NK-92 treated with Interleukin-12 subunit alpha and Interleukin-12 subunit beta, amount 100 ng/mL, for 24 hours (cell line): ENCODE data around the gene PLGLB1.
"Not testable (repeated sequence)": the region's sequence is repeated elsewhere in the genome, so short reads cannot be mapped to it uniquely, and the experiment has no call there.

ENCODE experiments used
- DNase-seq: peaks from one replicate; lab custom pipeline; 2025; lab: John Stamatoyannopoulos, UW

Gene PLGLB1

DNA sequence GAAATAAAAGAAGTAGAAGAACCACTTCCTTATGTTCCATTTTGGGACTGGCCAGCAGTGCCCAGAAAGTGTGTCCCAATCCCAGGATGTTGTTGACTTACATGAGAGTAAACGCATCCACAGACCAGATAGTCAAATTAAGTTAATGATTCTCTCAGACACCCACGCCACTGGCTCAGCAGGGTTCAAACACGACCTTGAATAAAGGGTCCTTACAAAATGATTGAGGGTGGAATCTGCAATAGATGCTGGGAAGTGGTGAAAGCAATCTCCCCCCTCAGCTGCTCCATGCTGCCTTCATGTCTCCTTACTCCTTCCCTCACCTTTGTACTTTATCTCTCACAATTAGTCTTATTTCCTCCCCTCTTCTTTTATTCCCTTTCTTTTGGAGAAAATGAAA lies at the start of gene PLGLB1:
PLGLB1 (minus strand) TSS at position 101 of the 400 bp plus-strand sequence; CDS start at position 40, 61 bp downstream.
- DNase-seq: not testable (repeated sequence)

DNA sequence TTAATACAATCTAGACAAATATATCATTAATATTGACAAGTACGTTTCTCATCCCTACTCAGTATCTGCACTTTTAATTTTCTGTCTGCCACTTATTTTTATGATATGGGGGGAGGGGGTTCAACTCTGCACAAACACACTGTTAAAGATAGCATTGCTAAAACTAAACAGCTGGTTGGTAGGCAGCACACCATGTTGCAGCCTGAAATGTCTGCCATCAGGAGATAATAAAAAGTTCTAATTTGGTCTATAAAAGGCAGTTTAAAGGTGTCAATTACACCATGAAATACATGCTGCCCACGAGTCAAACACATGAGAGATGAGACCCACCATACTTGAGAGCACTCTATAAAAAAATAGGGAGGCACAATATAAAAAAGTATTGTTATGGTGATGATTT lies 42.7 kb upstream of the PLGLB1 start:
- DNase-seq: not testable (repeated sequence)

DNA sequence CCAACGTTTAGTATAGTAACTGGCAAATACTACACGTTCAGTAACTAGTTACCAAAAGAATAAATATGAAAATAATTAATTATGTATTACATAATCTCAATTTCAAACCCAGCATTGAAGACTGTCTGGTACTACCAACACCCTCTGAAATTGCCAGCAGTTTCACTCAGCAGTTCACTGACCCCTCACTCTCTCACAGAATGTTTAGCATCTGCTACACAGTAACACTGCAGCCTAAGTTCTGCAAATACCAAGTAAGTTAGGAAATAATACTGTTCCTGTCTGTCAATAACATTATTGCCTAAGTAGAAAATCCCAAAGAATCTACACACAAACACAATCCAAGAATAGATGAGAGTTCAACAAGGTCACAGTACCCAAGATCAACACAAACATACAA lies 41.8 kb upstream of the PLGLB1 start:
- DNase-seq: not testable (repeated sequence)

DNA sequence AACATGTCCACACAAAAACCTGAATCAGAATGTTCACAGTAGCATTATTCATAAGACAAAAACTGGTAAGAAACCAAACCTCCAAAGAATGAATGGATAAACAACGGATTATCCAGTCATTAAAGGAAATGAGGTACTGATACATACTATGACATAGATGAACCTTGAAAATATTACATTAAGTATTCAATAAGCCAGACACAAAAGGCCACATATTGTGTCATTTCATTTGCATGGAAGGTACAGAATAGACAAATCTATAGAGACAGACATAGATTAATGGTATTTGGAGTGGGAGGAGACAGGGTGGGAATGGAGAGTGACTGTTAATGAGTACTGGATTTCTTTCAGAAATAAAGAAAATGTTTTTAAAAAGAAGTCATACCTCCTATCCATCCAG lies 39.9 kb upstream of the PLGLB1 start:
- DNase-seq: not testable (repeated sequence)

DNA sequence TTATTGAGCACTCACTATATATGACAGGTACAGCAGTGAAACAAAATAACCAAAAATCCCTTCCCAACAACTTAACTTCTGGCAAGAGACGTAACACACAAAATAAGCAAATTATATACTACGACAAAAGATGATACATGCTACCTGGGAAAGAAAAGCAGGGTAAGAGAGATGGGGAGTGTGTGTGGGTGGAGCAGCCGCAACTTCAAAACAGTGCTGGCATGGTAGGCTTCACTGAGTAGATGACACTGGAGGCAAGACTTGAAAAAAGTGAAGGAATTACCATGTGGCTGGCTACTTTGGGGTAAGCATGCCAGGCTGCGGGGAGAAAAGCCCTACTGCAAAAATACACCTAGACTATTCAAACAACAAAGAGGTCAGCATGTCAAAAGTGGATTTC lies 36.0 kb upstream of the PLGLB1 start:
- not testable (repeated sequence) for DNase-seq

DNA sequence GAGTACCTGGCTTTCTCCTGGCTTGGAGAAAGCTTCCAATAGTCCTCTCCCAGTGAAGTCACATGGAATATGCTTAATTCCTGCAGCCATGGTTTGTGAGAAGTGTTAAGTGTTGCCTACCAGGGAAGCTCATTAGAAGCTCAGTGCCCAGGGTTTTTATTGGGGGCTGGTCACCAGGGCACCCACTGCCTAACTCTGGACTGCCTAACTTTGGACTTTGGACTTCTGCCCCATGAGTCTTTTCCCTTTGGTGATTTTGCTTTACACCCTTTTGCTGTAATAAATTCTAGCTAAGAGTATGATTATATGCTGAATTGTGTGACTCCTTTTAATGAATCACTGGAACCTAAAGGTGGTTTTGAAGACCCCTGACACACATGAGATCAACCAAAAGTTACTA lies 35.2 kb upstream of the PLGLB1 start:
- not testable (repeated sequence) for DNase-seq

DNA sequence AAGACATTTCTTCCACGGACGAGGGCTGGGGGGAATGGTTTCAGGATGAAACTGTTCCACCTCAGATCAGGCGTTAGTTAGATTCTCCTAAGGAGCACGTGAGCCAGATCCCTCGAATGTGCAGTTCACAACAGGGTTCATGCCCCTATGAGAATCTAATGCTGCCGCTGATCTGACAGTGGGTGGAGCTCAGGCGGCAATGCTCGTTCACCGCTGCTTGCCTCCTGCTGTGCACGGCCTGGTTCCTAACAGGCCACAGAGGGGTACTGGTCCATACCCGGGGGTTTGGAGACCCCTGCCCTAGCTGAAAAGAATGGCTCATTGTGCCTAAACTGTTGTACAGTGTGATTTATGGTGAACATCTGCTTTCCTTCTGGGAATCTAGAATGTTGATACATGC lies 34.8 kb upstream of the PLGLB1 start:
- not testable (repeated sequence) for DNase-seq

DNA sequence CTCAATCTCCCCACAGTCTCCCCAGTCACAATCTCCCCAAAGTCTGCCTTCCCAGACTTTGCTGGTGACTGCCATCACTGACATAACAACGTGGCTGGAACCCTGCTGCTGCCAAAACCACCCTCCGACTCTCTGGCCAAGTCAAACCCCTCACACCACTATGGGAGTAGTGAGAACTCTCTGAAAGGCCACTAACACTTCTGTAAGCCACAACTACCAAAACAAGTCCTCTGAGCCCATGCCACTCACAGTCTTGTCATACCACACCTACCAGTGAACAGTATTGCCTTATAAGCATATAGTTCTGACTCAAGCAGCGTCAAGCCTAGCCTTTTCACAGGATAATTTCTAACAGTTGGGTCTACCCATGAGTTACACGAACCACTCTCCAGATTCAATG lies 32.7 kb upstream of the PLGLB1 start:
- not testable (repeated sequence) for DNase-seq

DNA sequence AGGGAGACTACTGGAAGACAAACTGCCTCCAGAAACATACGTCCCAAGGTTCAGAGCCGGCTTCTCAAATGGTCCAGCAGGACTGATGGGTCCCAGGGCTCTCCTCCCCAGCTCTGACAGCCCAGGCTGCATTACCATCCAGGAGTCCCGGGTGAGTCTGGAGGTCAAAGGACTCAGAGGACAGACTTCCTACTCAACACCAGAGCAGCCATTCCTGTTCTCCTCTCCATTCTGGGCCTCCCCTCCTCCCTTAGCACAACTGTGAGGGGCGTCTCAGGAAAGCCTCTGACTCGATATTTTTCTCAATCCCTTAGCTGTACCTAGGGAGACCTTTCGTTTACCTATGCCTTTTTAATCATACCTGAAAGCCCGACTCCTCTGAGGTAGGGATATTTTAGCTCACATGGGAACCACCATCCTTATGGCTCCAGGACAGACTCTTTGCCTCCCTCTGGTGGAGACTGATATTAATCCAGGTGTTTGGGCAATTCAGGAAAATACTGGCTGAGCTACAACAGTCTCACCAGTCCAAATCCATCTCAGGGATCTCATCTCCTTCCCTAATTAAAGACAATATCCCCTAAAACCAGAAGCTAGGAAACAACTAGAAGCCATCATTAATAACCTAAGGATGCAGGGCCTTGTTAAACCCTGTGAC lies 19.8 kb upstream of the PLGLB1 start:
- DNase-seq: not testable (repeated sequence)

DNA sequence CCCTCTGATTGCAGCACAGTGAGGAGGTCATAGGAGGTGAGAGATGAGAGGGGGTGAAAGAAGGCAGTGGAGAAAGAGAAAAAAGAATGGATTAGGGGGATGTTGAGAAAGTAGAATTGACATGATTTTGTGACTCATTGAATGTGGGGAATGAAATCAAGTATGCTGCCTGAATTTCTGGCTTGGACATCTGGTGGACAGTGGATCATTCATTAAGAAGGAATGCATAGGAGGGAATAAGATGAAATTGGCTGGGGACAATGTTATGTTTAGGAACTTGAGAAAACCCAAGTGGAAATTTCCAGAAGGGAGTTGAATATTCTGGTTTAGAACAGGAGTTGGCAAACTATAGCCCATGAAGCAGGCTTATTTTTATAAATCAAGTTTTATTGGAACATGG lies 7.0 kb upstream of the PLGLB1 start:
- not testable (repeated sequence) for DNase-seq

DNA sequence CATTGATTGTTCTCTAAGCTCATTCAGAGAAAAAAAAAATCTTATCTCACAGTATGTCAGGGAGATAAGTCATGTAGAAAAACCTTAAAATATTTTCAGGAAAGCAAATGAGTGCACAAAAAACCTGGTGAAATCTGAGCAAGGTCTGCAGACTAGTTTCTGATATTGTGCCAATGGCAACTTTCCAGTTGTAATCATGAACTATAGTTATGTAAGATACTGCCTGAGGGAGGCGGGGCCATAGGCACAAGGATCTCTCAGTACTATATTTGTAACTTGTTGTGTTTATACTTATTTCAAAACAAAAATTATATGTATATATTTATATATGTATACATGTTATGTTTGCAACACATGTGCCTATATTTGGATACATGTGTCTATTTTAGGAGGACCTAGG lies 5.2 kb upstream of the PLGLB1 start:
- not testable (repeated sequence) for DNase-seq

DNA sequence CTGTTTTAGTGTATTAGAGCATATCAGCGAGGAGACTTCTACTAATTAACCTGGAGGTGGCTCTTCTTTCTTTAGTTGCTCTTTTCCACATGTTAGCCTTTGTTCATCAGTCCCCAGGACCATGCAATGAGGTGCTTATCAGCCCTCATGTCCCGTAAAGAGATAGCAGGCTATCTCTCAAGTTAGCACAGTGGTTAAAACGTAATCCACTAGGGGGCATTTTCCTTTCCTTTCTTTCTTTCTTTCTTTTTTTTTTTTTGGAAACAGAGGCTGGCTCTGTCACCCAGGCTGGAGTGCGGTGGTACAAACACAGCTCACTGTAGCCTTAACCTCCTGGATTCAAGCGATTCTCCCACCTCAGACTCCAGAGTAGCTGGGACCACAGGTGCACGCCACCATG lies 4.3 kb upstream of the PLGLB1 start:
- DNase-seq: not testable (repeated sequence)

DNA sequence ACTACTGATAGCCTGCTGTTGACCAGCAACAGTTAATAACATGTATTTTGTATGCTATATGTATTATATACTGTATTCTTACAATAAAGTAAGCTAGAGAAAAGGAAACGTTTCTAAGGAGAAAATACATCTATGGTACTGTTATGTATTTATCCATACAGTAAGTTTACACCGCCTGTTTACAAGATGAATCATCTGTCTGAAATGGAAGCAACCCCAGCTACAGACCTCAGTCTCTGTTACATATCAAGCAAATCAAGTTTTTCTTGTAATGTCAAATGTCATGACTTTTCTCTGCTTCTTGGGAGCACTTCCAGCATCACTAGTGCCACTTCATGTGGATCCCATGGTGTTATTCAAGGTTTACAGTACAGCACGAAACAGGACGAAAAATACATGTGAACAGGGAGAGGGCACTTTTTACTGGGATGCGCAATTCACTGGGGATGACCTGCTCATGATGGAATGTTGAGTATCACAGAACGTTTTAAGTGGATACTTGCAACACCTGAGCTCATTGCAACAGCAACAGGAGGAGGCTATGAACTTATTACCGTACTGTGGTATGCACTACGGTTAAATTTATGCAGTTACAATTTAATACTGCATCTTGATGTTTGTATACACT lies 2.5 kb upstream of the PLGLB1 start:
- not testable (repeated sequence) for DNase-seq

DNA sequence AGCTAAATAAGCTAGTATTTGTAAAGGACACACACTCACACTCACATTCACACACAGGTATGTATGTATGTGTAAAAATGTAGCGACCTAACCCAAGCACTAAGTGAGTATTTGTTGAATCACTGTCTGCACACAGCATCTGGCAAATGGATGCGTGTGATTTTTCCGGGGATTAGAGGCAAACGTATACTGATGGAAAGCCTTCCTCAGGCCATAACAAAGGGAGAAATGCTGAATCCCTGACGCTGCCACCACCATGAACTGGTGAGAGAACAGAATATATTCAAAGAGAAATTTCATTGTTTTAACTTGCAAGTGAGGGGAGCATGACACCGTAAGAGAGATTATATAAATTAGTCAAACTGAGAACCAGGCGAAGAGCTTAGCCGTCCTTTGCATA lies 601 bp downstream of the PLGLB1 start:
- not testable (repeated sequence) for DNase-seq

DNA sequence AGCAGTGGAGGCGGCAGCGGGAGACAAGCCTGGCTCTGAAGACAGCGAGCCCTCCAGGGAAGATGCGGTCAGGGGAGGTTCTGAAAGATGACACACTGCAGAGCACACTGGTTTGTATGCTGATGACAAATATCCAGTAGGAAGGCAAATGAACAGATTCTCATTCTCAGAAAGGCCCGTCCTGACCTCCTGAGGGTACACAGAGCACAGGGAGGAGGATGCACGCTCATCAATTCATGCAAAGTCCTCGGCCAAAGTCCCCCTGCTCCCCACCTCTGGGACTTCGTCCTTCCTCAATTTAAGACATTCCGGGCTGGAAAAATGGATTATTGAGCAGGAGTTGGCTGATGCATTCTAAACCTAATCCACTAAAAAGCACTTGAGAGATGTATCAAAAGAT lies 2.6 kb downstream of the PLGLB1 start:
- DNase-seq: not testable (repeated sequence)

DNA sequence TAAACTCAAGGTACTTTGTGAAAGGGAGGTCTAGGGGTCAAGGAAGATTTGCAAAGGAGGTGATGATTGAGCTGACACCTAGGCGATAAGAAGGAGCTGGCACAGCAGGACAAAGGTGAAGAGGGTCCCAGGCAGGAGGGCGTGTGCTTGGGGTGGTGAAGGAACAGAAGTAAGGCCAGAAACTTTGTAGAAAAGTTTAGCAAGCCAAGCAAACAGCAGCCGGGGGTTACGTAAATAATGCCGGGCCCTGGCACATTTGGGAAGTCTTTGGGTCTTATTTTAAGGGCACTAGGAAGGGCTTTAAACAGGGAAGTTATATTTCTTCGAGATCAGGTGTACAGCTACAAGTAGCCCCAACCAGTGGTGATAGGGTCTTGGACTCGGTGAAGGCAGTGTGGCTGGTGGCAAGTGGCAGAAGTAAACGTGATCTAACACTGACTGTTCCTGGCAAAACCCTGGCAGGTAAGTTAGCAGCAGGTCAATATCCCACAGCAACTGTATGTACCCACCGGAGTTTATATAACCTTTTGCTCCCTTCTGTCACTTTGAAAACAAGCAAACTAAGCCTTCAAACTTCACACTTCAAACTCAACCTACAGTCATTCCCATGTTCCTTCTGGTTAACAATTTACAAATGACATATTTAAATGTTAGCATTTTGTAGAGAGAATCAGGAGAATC lies 7.0 kb downstream of the PLGLB1 start:
- not testable (repeated sequence) for DNase-seq

DNA sequence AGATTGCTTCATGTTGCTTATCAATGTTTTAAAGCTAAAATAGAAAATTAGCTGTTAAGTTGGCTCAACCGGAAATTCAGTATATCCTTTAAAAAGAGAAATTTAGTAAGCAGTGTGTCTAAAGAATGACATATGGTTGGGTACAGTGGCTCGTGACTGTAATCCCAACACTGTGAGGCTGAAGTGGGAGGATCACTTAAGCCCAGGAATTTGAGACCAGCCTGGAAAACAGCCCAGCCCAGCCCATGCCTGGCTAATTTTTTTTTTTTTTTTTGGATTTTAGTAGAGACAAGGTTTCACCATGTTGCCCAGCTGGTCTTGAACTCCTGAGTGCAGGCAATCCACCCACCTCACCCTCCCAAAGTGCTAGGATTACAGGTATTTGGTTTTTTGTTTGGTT lies 17.2 kb downstream of the PLGLB1 start:
- DNase-seq: not testable (repeated sequence)
